GM03348 (cell line): Measurements from ENCODE around the gene ERAS.
"Not testable (repeated sequence)": the region's sequence is repeated elsewhere in the genome, so short reads cannot be mapped to it uniquely, and the experiment has no call there.

Experiments used
- DNase-seq: peaks from one replicate; pipeline ENCODE4 v3.0.0; 2012; ENCODE audit warnings: low spot score

ERAS gene

GRCh38 chrX:48798318-48798717 lies 28.0 kb upstream of the ERAS start:
- DNase-seq: no peak

- no peak for DNase-seq
Measured at GRCh38 chrX:48800574-48801279, 25.6 kb upstream of the ERAS start.

GRCh38 chrX:48801280-48802088 lies 24.8 kb upstream of the ERAS start, which contains the start of gene HDAC6:
HDAC6 (plus strand) TSS chrX:48802067; CDS start chrX:48802693, 626 bp downstream.
- peak; percentile 94 for DNase-seq

- DNase-seq: peak; percentile 77
Measured at GRCh38 chrX:48802089-48802904, 24.0 kb upstream of the ERAS start.

- no peak for DNase-seq
Measured at GRCh38 chrX:48802905-48803200, 23.5 kb upstream of the ERAS start.

GRCh38 chrX:48806081-48806480 lies 20.2 kb upstream of the ERAS start:
- DNase-seq: no peak

GRCh38 chrX:48813644-48814043 lies 12.7 kb upstream of the ERAS start:
- DNase-seq: no peak

GRCh38 chrX:48814722-48815121 lies 11.6 kb upstream of the ERAS start:
- DNase-seq: no peak

- no peak for DNase-seq
Measured at GRCh38 chrX:48815266-48815665, 11.0 kb upstream of the ERAS start.

GRCh38 chrX:48816014-48816810 lies 10.1 kb upstream of the ERAS start:
- no peak for DNase-seq

- no peak for DNase-seq
Measured at GRCh38 chrX:48818098-48818497, 8.2 kb upstream of the ERAS start.

GRCh38 chrX:48818866-48819265 lies 7.4 kb upstream of the ERAS start:
- DNase-seq: no peak

GRCh38 chrX:48819394-48819793 lies 6.9 kb upstream of the ERAS start:
- DNase-seq: not testable (repeated sequence)

- DNase-seq: no peak
Measured at GRCh38 chrX:48823053-48823452, 3.3 kb upstream of the ERAS start.

GRCh38 chrX:48824066-48824465 lies 2.2 kb upstream of the ERAS start:
- no peak for DNase-seq

GRCh38 chrX:48826876-48827653 lies 752 bp downstream of the ERAS start:
- DNase-seq: no peak

GRCh38 chrX:48827654-48827968 lies 1.3 kb downstream of the ERAS start:
- no peak for DNase-seq

GRCh38 chrX:48829016-48829735 lies 2.9 kb downstream of the ERAS start:
- no peak for DNase-seq

GRCh38 chrX:48831136-48831908 lies 5.0 kb downstream of the ERAS start:
- no peak for DNase-seq

- no peak for DNase-seq
Measured at GRCh38 chrX:48831909-48832291, 5.6 kb downstream of the ERAS start.
